GM06990 (cell line): ENCODE results near the gene TNFSF15.

Experiments
- DNase-seq: peaks from one replicate; pipeline ENCODE4 v3.0.0-alpha.2; 2011; ENCODE audit not compliant: insufficient read length; ENCODE audit errors: extremely low read depth
- H3K27me3 ChIP-seq: replicated peaks from 2 replicates; pipeline ENCODE4 v1.6.0; 2011; ENCODE audit warnings: low read length; ENCODE audit not compliant: control insufficient read depth, insufficient read depth
- H3K36me3 ChIP-seq: 2 replicates; pipeline ENCODE4 v1.5.1; 2011; ENCODE audit warnings: low read length; ENCODE audit not compliant: control insufficient read depth, insufficient read depth
- H3K4me3 ChIP-seq: replicated peaks from 2 replicates; pipeline ENCODE4 v1.5.1; 2011; ENCODE audit warnings: low read depth, mild to moderate bottlenecking, control low read depth, low read length
- CTCF ChIP-seq: IDR thresholded peaks from 2 replicates; pipeline ENCODE4 v1.5.1; 2011; ENCODE audit warnings: low read length, control low read depth, mild to moderate bottlenecking, inconsistent platforms; ENCODE audit not compliant: insufficient read depth, poor library complexity, severe bottlenecking

The TNFSF15 gene

GRCh38 chr9:114823441-114823840 lies 17.6 kb upstream of the TNFSF15 start:
- Histone ChIP-seq H3K27me3 (no peaks in the 10 kb centered on the region), H3K36me3 (no peaks in the 10 kb centered on the region), H3K4me3 (no peak overlapping the region)
- TF ChIP-seq CTCF: no peak
- no peak for DNase-seq

- no peak for TF ChIP-seq CTCF
- no peak overlapping the region for H3K4me3 ChIP-seq
- no peaks in the 10 kb centered on the region for H3K27me3 ChIP-seq
- no peaks in the 10 kb centered on the region for H3K36me3 ChIP-seq
- no peak for DNase-seq
These were observed 16.9 kb upstream of the TNFSF15 start for GRCh38 chr9:114822708-114823107.

- Histone ChIP-seq H3K36me3 (no peaks in the 10 kb centered on the region), H3K4me3 (no peak overlapping the region), H3K27me3 (no peaks in the 10 kb centered on the region; the same call in 1 of the 2 replicates)
- TF ChIP-seq CTCF: no peak
- no peak for DNase-seq
These were observed 15.1 kb upstream of the TNFSF15 start for GRCh38 chr9:114820776-114821501.

- no peak for DNase-seq
- no peak for TF ChIP-seq CTCF
These were observed 12.3 kb upstream of the TNFSF15 start for GRCh38 chr9:114818178-114818577.

GRCh38 chr9:114813717-114814418 lies 8.0 kb upstream of the TNFSF15 start:
- DNase-seq: no peak
- TF ChIP-seq CTCF: no peak
- peaks cover 2% of the 10 kb centered on the region for H3K27me3 ChIP-seq
- no peaks in the 10 kb centered on the region for H3K36me3 ChIP-seq
- H3K4me3 ChIP-seq: no peak overlapping the region

More at GRCh38 chr9:114818178-114818577, 12.3 kb upstream of the TNFSF15 start:
- Histone ChIP-seq H3K4me3 (no peak overlapping the region), H3K36me3 (no peaks in the 10 kb centered on the region), H3K27me3 (no peaks in the 10 kb centered on the region; the same call in none of the 2 replicates)
